ENCODE results near the gene AKAIN1. TPM values are rescaled to one million over a fixed set of nuclear protein-coding genes. Genes with fewer than 3 reads are reported as not detected.

The AKAIN1 gene
- total and polyA plus RNA-seq, 2 donors (not counting 1 experiment from before 2014, with no cell fraction given) = not detected

GRCh38 chr18:5110266-5110665 lies 86.8 kb downstream of the AKAIN1 start:
- Histone ChIP-seq H4K20me1 (ENCODE audit: control insufficient read depth, extremely low read depth, insufficient read depth, low read length) (no peaks in the 10 kb centered on the region), H3K4me2 (ENCODE audit: extremely low read depth, insufficient read depth, low read length) (no peak overlapping the region), H3K9me3 (ENCODE audit: control insufficient read depth, insufficient read depth, low read depth, low read length) (no peaks in the 10 kb centered on the region), H3K4me1 (ENCODE audit: control insufficient read depth, extremely low read depth, insufficient read depth, low read length) (no peaks in the 10 kb centered on the region), H3K4me3 (replicated peaks in 1 of 4; ENCODE audit: control extremely low read depth in 1 of 4, insufficient read depth in 1 of 4, low read depth in 3 of 4, low read length in 4 of 4) (no peak overlapping the region), H3K9ac (ENCODE audit: insufficient read depth, low read length) (no peak overlapping the region), H3K36me3 (ENCODE audit: control insufficient read depth, insufficient read depth, low read length) (no peaks in the 10 kb centered on the region), H3K79me2 (ENCODE audit: control insufficient read depth, insufficient read depth, low read length) (no peaks in the 10 kb centered on the region), H3K27me3 (ENCODE audit: control insufficient read depth, insufficient read depth, low read length) (no peaks in the 10 kb centered on the region), H3K27ac (ENCODE audit: insufficient read depth, low read length) (no peak overlapping the region), H2AFZ (ENCODE audit: low read length) (no peak overlapping the region)
- no peak for DNase-seq (ENCODE audit: low read depth in 2 of 2)
- TF ChIP-seq CTCF (conservative IDR thresholded peaks at IDR 0.05 in 1 of 2, IDR thresholded peaks at IDR 0.05 in 1 of 2; ENCODE audit: low read depth in 1 of 2, low read length in 2 of 2) (no peak), EZH2 (IDR thresholded peaks at IDR 0.05; ENCODE audit: low read length, missing control alignments) (no peak)

GRCh38 chr18:5107988-5108387 lies 89.1 kb downstream of the AKAIN1 start:
- Histone ChIP-seq H3K4me2 (ENCODE audit: extremely low read depth, insufficient read depth, low read length) (no peak overlapping the region), H3K79me2 (ENCODE audit: control insufficient read depth, insufficient read depth, low read length) (no peaks in the 10 kb centered on the region), H3K9me3 (ENCODE audit: control insufficient read depth, insufficient read depth, low read depth, low read length) (no peaks in the 10 kb centered on the region), H4K20me1 (ENCODE audit: control insufficient read depth, extremely low read depth, insufficient read depth, low read length) (no peaks in the 10 kb centered on the region), H3K9ac (ENCODE audit: insufficient read depth, low read length) (no peak overlapping the region), H3K36me3 (ENCODE audit: control insufficient read depth, insufficient read depth, low read length) (no peaks in the 10 kb centered on the region), H3K27ac (ENCODE audit: insufficient read depth, low read length) (no peak overlapping the region), H3K4me1 (ENCODE audit: control insufficient read depth, extremely low read depth, insufficient read depth, low read length) (no peaks in the 10 kb centered on the region), H3K4me3 (replicated peaks in 1 of 4; ENCODE audit: control extremely low read depth in 1 of 4, insufficient read depth in 1 of 4, low read depth in 3 of 4, low read length in 4 of 4) (no peak overlapping the region), H3K27me3 (ENCODE audit: control insufficient read depth, insufficient read depth, low read length) (no peaks in the 10 kb centered on the region), H2AFZ (ENCODE audit: low read length) (no peak overlapping the region)
- no peak for TF ChIP-seq CTCF (conservative IDR thresholded peaks at IDR 0.05 in 1 of 2, IDR thresholded peaks at IDR 0.05 in 1 of 2; ENCODE audit: low read depth in 1 of 2, low read length in 2 of 2)
- TF ChIP-seq EZH2 (IDR thresholded peaks at IDR 0.05; ENCODE audit: low read length, missing control alignments) = no peak
- no peak for DNase-seq (ENCODE audit: low read depth in 2 of 2)

GRCh38 chr18:5106730-5107129 lies 90.3 kb downstream of the AKAIN1 start:
- H3K27ac ChIP-seq (ENCODE audit: insufficient read depth, low read length) = no peak overlapping the region
- no peak for TF ChIP-seq CTCF (conservative IDR thresholded peaks at IDR 0.05 in 1 of 2, IDR thresholded peaks at IDR 0.05 in 1 of 2; ENCODE audit: low read depth in 1 of 2, low read length in 2 of 2)
- no peak for TF ChIP-seq EZH2 (IDR thresholded peaks at IDR 0.05; ENCODE audit: low read length, missing control alignments)

More at GRCh38 chr18:5106730-5107129, 90.3 kb downstream of the AKAIN1 start:
- Histone ChIP-seq H4K20me1 (ENCODE audit: control insufficient read depth, extremely low read depth, insufficient read depth, low read length) (no peaks in the 10 kb centered on the region), H3K27me3 (ENCODE audit: control insufficient read depth, insufficient read depth, low read length) (no peaks in the 10 kb centered on the region), H3K4me1 (ENCODE audit: control insufficient read depth, extremely low read depth, insufficient read depth, low read length) (no peaks in the 10 kb centered on the region), H3K36me3 (ENCODE audit: control insufficient read depth, insufficient read depth, low read length) (no peaks in the 10 kb centered on the region), H3K4me3 (replicated peaks in 1 of 4; ENCODE audit: control extremely low read depth in 1 of 4, insufficient read depth in 1 of 4, low read depth in 3 of 4, low read length in 4 of 4) (no peak overlapping the region), H3K9ac (ENCODE audit: insufficient read depth, low read length) (no peak overlapping the region), H3K4me2 (ENCODE audit: extremely low read depth, insufficient read depth, low read length) (no peak overlapping the region), H3K79me2 (ENCODE audit: control insufficient read depth, insufficient read depth, low read length) (no peaks in the 10 kb centered on the region), H2AFZ (ENCODE audit: low read length) (no peak overlapping the region), H3K9me3 (ENCODE audit: control insufficient read depth, insufficient read depth, low read depth, low read length) (no peaks in the 10 kb centered on the region)
- DNase-seq (ENCODE audit: low read depth in 2 of 2) = no peak

All from fibroblast of lung (primary cell).